HCT116 (cell line): ENCODE results near the gene SDCCAG8. TPM values are rescaled to one million over a fixed set of nuclear protein-coding genes. Genes with fewer than 3 reads are reported as not detected.

Experiments
- ATAC-seq: fragments of 200-7000 bp; cut with Tn5 transposase; 2 replicates; pipeline ENCODE4 v1.9.1; 2020; ENCODE audit warnings: mild to moderate bottlenecking, moderate library complexity
- BruUV-seq: library from RNA; stranded (reverse); fragments of 400-500 nt; replicated peaks from 2 replicates; lab custom pipeline; 2021; lab: Mats Ljungman, UMichigan
- CTCF ChIA-PET: fragments of 300-600 bp; sonication (Branson Sonifier 250); formaldehyde crosslinking; loops from one replicate; lab custom pipeline; 2021; ENCODE audit warnings: antibody characterized with exemption; lab: Charles Lee
- POLR2A ChIA-PET: fragments of 300-600, 350-600 bp; sonication (Branson Sonifier 250); formaldehyde crosslinking; loops from one replicate; lab custom pipeline; 2021; ENCODE audit warnings: antibody characterized with exemption; lab: Charles Lee
- RAD21 ChIA-PET, 2 experiments: fragments of 300-600 bp; sonication (Branson Sonifier 250); formaldehyde crosslinking; loops; one replicate each; lab custom pipeline; 2023; ENCODE audit warnings: low total read pairs in 2 of 2; ENCODE audit not compliant: uncharacterized antibody in 2 of 2, unreplicated experiment in 2 of 2, low non-redundant PET in 1 of 2; lab: Charles Lee
- DNase-seq: peaks from one replicate; pipeline ENCODE4 v3.0.0-alpha.2; 2010; ENCODE audit warnings: low read depth, low spot score
- H2AFZ ChIP-seq: fragments of 200-600 bp; shearing (Covaris generic), sonication (generic); 2 replicates; pipeline ENCODE4 v1.6.1; 2017; ENCODE audit warnings: low read depth, mixed run types, mixed read lengths, antibody characterized with exemption, low read length; ENCODE audit not compliant: poor library complexity, severe bottlenecking
- H3K27ac ChIP-seq: 2 replicates; pipeline ENCODE4 v1.5.1; 2012; ENCODE audit warnings: low read depth, low read length
- H3K27me3 ChIP-seq: fragments of 200-600 bp; sonication (generic); 2 replicates; pipeline ENCODE4 v1.6.1; 2016; ENCODE audit warnings: mixed run types, low read length, mixed read lengths; ENCODE audit not compliant: insufficient read depth
- H3K36me3 ChIP-seq, 2 experiments: fragments of 200-500 bp in 1 of 2; fragments of 200-600 bp in 1 of 2; sonication (Bioruptor generic) in 1 of 2; sonication (generic) in 1 of 2; 2 replicates each; pipeline versions ENCODE4 v1.5.1 to v1.6.1; 2014 to 2016; ENCODE audit warnings: low read length in 2 of 2, inconsistent platforms in 1 of 2, mixed read lengths in 1 of 2, mixed run types in 1 of 2; ENCODE audit not compliant: insufficient read depth in 2 of 2, control insufficient read depth in 1 of 2
- H3K4me1 ChIP-seq, 2 experiments: fragments of 200-600 bp in 1 of 2; sonication (generic) in 1 of 2; 2 replicates each; pipeline versions ENCODE4 v1.5.1 to v1.6.1; 2012 to 2017; ENCODE audit warnings: low read length in 2 of 2, inconsistent platforms in 1 of 2, mild to moderate bottlenecking in 1 of 2, mixed read lengths in 1 of 2, mixed run types in 1 of 2, moderate library complexity in 1 of 2; ENCODE audit not compliant: insufficient read depth in 2 of 2, control insufficient read depth in 1 of 2
- H3K4me2 ChIP-seq: fragments of 200-600 bp; sonication (generic); 2 replicates; pipeline ENCODE4 v1.6.1; 2017; ENCODE audit warnings: mixed run types, low read length, mixed read lengths
- H3K4me3 ChIP-seq, 2 experiments: fragments of 200-600 bp in 1 of 2; sonication (generic) in 1 of 2; replicated peaks in 1 of 2; 2 replicates each; pipeline ENCODE4 v1.5.1; 2011 to 2016; ENCODE audit warnings: low read length in 2 of 2, control low read depth in 1 of 2, low read depth in 1 of 2, mild to moderate bottlenecking in 1 of 2, mixed read lengths in 1 of 2, mixed run types in 1 of 2
- H3K79me2 ChIP-seq: fragments of 200-600 bp; sonication (generic); 2 replicates; pipeline ENCODE4 v1.6.1; 2017; ENCODE audit warnings: mild to moderate bottlenecking, mixed run types, low read length, moderate library complexity, mixed read lengths; ENCODE audit not compliant: insufficient read depth
- H3K9ac ChIP-seq: fragments of 200-600 bp; sonication (generic); 2 replicates; pipeline ENCODE4 v1.6.1; 2016; ENCODE audit warnings: low read length, mixed read lengths
- H3K9me2 ChIP-seq: fragments of 200-600 bp; sonication (generic), shearing (Covaris generic); 2 replicates; pipeline ENCODE4 v1.6.1; 2017; ENCODE audit warnings: mixed run types, mild to moderate bottlenecking, moderate library complexity; ENCODE audit not compliant: insufficient read depth
- H3K9me3 ChIP-seq, 2 experiments: fragments of 200-500 bp in 1 of 2; fragments of 200-600 bp in 1 of 2; sonication (Bioruptor generic) in 1 of 2; sonication (generic) in 1 of 2; 2 replicates each; pipeline ENCODE4 v1.6.1; 2014 to 2017; ENCODE audit warnings: low read length in 2 of 2, mixed read lengths in 2 of 2, inconsistent platforms in 1 of 2, low read depth in 1 of 2, mild to moderate bottlenecking in 1 of 2, mixed run types in 1 of 2, moderate library complexity in 1 of 2; ENCODE audit not compliant: control insufficient read depth in 1 of 2, insufficient read depth in 1 of 2
- H4K20me1 ChIP-seq: fragments of 200-600 bp; sonication (generic), shearing (Covaris generic); 2 replicates; pipeline ENCODE4 v1.6.1; 2017; ENCODE audit warnings: mixed run types, mild to moderate bottlenecking, moderate library complexity; ENCODE audit not compliant: insufficient read depth
- CBX3 ChIP-seq: IDR thresholded peaks from 2 replicates; pipeline ENCODE4 v1.6.1; 2012; ENCODE audit warnings: low read depth
- EGR1 ChIP-seq: IDR thresholded peaks from 2 replicates; pipeline ENCODE4 v1.6.1; 2012; ENCODE audit warnings: low read depth
- EZH2 ChIP-seq: fragments of 200-600 bp; sonication (generic); IDR thresholded peaks from 2 replicates; pipeline ENCODE4 v1.6.1; 2017; ENCODE audit warnings: antibody characterized with exemption, mixed run types
- FOSL1 ChIP-seq: IDR thresholded peaks from 2 replicates; pipeline ENCODE4 v1.6.1; 2012; ENCODE audit warnings: low read depth
- JUND ChIP-seq: IDR thresholded peaks from 2 replicates; pipeline ENCODE4 v1.6.1; 2012
- POLR2AphosphoS5 ChIP-seq: IDR thresholded peaks from 2 replicates; pipeline ENCODE4 v1.6.1; 2011; ENCODE audit warnings: mild to moderate bottlenecking, low read depth, low read length, moderate library complexity
- REST ChIP-seq: IDR thresholded peaks from 2 replicates; pipeline ENCODE4 v1.6.1; 2012; ENCODE audit warnings: low read depth
- SIN3A ChIP-seq: IDR thresholded peaks from 2 replicates; pipeline ENCODE4 v1.6.1; 2012; ENCODE audit warnings: low read depth
- SP1 ChIP-seq: IDR thresholded peaks from 2 replicates; pipeline ENCODE4 v1.6.1; 2012; ENCODE audit warnings: low read depth
- SRF ChIP-seq: IDR thresholded peaks from 2 replicates; pipeline ENCODE4 v1.6.1; 2012; ENCODE audit warnings: low read depth
- YY1 ChIP-seq: IDR thresholded peaks from 2 replicates; pipeline ENCODE4 v1.6.1; 2011; ENCODE audit warnings: low read length, low read depth, moderate library complexity, mild to moderate bottlenecking; ENCODE audit not compliant: insufficient replicate concordance; ENCODE audit errors: extremely low read depth
- ZBTB33 ChIP-seq: IDR thresholded peaks from 2 replicates; pipeline ENCODE4 v1.6.1; 2011; ENCODE audit warnings: mild to moderate bottlenecking, low read length, moderate library complexity; ENCODE audit not compliant: insufficient replicate concordance; ENCODE audit errors: extremely low read depth
- ZFX ChIP-seq: fragments of 450-650 bp; IDR thresholded peaks from 2 replicates; pipeline ENCODE4 v1.6.1; 2017
- ZNF274 ChIP-seq: fragments of 200-500 bp; sonication (Bioruptor generic); IDR thresholded peaks from 2 replicates; pipeline ENCODE4 v1.6.1; 2014; ENCODE audit warnings: mild to moderate bottlenecking, low read depth, low read length, inconsistent platforms
- intact Hi-C: fragments of 100-400 bp; cut with micrococcal nuclease; formaldehyde crosslinking; loops from 2 replicates; pipeline ENCODE4 v1.10.0; 2022
- total RNA-seq: library from RNA; stranded (reverse); gene quantifications from one replicate; pipeline ENCODE4 v1.2.1, GENCODE V29; 2021; ENCODE audit not compliant: unreplicated experiment
- TF ChIP-seq, protein P1 (sequence below): IDR thresholded peaks from 2 replicates; pipeline ENCODE4 v1.6.1; 2012
- TF ChIP-seq, protein P2 (sequence below), 3 experiments: fragments of 200-600 bp in 1 of 3; sonication (generic) in 1 of 3; IDR thresholded peaks in 2 of 3; conservative IDR thresholded peaks in 1 of 3; 2 replicates each; pipeline ENCODE4 v1.5.1; 2012 to 2017; ENCODE audit warnings: low read depth in 2 of 3, low read length in 2 of 3, antibody characterized with exemption in 1 of 3, borderline replicate concordance in 1 of 3, control low read depth in 1 of 3, mild to moderate bottlenecking in 1 of 3, mixed read lengths in 1 of 3, mixed run types in 1 of 3, moderate library complexity in 1 of 3; ENCODE audit not compliant: insufficient read depth in 1 of 3

SDCCAG8 gene
- total RNA-seq, 1 experiment from 2014 or later: 38.2 TPM

- TF ChIP-seq ZBTB33: no peak
- TF ChIP-seq EZH2: no peak
- no peak for TF ChIP-seq CBX3
- no peak for TF ChIP-seq SP1
- TF ChIP-seq ZFX: no peak
- no peak for TF ChIP-seq ZNF274
- no peak for TF ChIP-seq POLR2AphosphoS5
- TF ChIP-seq FOSL1: no peak
- no peak for TF ChIP-seq YY1
- TF ChIP-seq, protein P1, sequence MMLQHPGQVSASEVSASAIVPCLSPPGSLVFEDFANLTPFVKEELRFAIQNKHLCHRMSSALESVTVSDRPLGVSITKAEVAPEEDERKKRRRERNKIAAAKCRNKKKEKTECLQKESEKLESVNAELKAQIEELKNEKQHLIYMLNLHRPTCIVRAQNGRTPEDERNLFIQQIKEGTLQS: no peak
Measured at GRCh38 chr1:243322326-243322725, 66.5 kb downstream of the SDCCAG8 start (continued).

DNA sequence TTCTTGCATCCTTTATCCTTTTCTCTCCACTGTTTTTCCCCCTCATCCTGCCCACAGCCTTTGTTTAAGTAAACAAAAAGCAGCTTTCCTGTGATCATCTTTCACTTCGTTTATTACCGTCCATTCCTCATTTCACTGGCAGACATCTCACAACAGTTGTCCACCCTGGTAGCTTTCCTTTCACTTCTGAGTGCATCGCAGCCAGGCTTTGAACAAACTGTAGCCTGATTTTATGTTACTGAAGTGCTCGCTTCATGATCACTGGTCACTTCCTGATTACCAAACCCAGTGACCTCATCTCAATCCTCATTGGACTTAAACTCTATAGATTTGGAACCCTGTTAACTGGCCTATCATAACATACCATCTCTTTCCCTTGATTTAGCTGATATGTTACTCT, 67.7 kb downstream of the SDCCAG8 start:
- Histone ChIP-seq H3K36me3 (no peaks in the 10 kb centered on the region), H3K27me3 (no peaks in the 10 kb centered on the region), H2AFZ (no peak overlapping the region), H3K9me2 (no peaks in the 10 kb centered on the region), H3K79me2 (no peaks in the 10 kb centered on the region), H3K4me1 (no peaks in the 10 kb centered on the region), H3K27ac (no peak overlapping the region), H3K4me3 (no peak overlapping the region), H4K20me1 (no peaks in the 10 kb centered on the region), H3K4me2 (no peak overlapping the region), H3K9me3 (no peaks in the 10 kb centered on the region), H3K9ac (no peak overlapping the region)
- ChIA-PET CTCF (no interaction called here), POLR2A (interaction anchor here (0.7 kb wide), 1 partner anchor 54 kb away, joined by 3 read pairs; no protein-coding TSS in a partner anchor), RAD21 (no interaction called here)
- BruUV-seq: no TSS peak
- DNase-seq (no peak), ATAC-seq (no peak)
- intact Hi-C loops: loop anchor here (10.0 kb wide), 2 partner anchors 269 to 1429 kb away; no protein-coding TSS in a partner anchor
- TF ChIP-seq SIN3A: no peak
- no peak for TF ChIP-seq SP1
- TF ChIP-seq SRF: no peak
- TF ChIP-seq REST: no peak
- TF ChIP-seq YY1: no peak
- TF ChIP-seq, protein P1: no peak
- no peak for TF ChIP-seq EZH2
- TF ChIP-seq EGR1: no peak
- no peak for TF ChIP-seq CBX3
- TF ChIP-seq ZNF274: no peak
- TF ChIP-seq JUND: no peak
- TF ChIP-seq, protein P2, sequence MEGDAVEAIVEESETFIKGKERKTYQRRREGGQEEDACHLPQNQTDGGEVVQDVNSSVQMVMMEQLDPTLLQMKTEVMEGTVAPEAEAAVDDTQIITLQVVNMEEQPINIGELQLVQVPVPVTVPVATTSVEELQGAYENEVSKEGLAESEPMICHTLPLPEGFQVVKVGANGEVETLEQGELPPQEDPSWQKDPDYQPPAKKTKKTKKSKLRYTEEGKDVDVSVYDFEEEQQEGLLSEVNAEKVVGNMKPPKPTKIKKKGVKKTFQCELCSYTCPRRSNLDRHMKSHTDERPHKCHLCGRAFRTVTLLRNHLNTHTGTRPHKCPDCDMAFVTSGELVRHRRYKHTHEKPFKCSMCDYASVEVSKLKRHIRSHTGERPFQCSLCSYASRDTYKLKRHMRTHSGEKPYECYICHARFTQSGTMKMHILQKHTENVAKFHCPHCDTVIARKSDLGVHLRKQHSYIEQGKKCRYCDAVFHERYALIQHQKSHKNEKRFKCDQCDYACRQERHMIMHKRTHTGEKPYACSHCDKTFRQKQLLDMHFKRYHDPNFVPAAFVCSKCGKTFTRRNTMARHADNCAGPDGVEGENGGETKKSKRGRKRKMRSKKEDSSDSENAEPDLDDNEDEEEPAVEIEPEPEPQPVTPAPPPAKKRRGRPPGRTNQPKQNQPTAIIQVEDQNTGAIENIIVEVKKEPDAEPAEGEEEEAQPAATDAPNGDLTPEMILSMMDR (IDR thresholded peaks at IDR 0.05 in 2 of 3, conservative IDR thresholded peaks at IDR 0.05 in 1 of 3; ENCODE audit: borderline replicate concordance in 1 of 3, insufficient read depth in 1 of 3, low read depth in 2 of 3, low read length in 2 of 3): no peak
- TF ChIP-seq POLR2AphosphoS5: no peak
